Measurements from ENCODE around the gene RTP3.

DNA sequence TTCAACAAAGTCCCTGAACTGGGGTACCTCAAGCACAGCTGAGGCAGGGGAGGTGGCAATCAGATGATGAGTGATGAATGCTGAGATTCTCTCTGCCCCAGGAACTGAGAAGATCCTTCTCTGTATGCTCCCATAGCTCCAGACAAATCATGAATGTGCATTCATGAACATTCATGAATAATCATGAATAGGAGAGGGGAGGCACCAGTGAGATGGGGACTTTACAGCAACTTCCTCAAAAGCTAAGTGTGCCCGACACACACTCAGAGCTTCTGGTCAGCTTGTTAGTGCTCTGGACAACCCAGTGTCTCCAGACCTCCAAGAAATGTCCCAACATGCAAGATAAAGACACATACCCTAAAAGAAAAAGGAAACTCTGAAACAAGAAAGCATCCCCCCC is 44.1 kb downstream of the RTP3 start:
- TF ChIP-seq, protein P1, sequence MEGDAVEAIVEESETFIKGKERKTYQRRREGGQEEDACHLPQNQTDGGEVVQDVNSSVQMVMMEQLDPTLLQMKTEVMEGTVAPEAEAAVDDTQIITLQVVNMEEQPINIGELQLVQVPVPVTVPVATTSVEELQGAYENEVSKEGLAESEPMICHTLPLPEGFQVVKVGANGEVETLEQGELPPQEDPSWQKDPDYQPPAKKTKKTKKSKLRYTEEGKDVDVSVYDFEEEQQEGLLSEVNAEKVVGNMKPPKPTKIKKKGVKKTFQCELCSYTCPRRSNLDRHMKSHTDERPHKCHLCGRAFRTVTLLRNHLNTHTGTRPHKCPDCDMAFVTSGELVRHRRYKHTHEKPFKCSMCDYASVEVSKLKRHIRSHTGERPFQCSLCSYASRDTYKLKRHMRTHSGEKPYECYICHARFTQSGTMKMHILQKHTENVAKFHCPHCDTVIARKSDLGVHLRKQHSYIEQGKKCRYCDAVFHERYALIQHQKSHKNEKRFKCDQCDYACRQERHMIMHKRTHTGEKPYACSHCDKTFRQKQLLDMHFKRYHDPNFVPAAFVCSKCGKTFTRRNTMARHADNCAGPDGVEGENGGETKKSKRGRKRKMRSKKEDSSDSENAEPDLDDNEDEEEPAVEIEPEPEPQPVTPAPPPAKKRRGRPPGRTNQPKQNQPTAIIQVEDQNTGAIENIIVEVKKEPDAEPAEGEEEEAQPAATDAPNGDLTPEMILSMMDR (conservative IDR thresholded peaks at IDR 0.05; ENCODE audit: low read depth in 2 of 2) = no peak
- TF ChIP-seq, protein P2, sequence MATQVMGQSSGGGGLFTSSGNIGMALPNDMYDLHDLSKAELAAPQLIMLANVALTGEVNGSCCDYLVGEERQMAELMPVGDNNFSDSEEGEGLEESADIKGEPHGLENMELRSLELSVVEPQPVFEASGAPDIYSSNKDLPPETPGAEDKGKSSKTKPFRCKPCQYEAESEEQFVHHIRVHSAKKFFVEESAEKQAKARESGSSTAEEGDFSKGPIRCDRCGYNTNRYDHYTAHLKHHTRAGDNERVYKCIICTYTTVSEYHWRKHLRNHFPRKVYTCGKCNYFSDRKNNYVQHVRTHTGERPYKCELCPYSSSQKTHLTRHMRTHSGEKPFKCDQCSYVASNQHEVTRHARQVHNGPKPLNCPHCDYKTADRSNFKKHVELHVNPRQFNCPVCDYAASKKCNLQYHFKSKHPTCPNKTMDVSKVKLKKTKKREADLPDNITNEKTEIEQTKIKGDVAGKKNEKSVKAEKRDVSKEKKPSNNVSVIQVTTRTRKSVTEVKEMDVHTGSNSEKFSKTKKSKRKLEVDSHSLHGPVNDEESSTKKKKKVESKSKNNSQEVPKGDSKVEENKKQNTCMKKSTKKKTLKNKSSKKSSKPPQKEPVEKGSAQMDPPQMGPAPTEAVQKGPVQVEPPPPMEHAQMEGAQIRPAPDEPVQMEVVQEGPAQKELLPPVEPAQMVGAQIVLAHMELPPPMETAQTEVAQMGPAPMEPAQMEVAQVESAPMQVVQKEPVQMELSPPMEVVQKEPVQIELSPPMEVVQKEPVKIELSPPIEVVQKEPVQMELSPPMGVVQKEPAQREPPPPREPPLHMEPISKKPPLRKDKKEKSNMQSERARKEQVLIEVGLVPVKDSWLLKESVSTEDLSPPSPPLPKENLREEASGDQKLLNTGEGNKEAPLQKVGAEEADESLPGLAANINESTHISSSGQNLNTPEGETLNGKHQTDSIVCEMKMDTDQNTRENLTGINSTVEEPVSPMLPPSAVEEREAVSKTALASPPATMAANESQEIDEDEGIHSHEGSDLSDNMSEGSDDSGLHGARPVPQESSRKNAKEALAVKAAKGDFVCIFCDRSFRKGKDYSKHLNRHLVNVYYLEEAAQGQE (IDR thresholded peaks at IDR 0.05; ENCODE audit: unreplicated experiment) = no peak
- TF ChIP-seq JUNB (IDR thresholded peaks at IDR 0.05; ENCODE audit: unreplicated experiment) (no peak), POLR2AphosphoS5 (IDR thresholded peaks at IDR 0.05; ENCODE audit: low read depth) (no peak), EZH2 (IDR thresholded peaks at IDR 0.05; ENCODE audit: low read depth, unreplicated experiment) (no peak), CREB1 (CRISPR knock-in tag; IDR thresholded peaks at IDR 0.05; ENCODE audit: low read depth) (no peak)

Data from GM23338 (cell line).